ENCODE results near the gene TPRA1.
"Not testable (repeated sequence)": the region's sequence is repeated elsewhere in the genome, so short reads cannot be mapped to it uniquely, and the experiment has no call there.

DNA sequence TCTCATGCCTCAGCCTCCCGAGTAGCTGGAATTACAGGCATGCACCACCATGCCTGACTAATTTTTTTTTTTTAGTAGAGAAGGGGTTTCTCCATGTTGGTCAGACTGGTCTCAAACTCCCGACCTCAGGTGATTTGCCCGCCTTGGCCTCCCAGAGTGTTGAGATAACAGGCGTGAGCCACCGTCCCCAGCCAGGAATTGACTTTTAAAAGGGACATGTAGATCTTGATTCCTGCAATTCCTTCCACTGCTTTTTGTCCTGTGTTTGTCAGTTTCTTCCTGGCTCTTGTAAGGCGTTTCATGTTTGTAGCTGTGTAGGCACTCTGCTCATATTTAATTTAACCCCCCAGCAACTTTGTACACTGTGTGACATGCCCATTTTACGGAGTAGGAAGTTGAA, 15.0 kb upstream of the TPRA1 start:
- TF ChIP-seq, protein P1, sequence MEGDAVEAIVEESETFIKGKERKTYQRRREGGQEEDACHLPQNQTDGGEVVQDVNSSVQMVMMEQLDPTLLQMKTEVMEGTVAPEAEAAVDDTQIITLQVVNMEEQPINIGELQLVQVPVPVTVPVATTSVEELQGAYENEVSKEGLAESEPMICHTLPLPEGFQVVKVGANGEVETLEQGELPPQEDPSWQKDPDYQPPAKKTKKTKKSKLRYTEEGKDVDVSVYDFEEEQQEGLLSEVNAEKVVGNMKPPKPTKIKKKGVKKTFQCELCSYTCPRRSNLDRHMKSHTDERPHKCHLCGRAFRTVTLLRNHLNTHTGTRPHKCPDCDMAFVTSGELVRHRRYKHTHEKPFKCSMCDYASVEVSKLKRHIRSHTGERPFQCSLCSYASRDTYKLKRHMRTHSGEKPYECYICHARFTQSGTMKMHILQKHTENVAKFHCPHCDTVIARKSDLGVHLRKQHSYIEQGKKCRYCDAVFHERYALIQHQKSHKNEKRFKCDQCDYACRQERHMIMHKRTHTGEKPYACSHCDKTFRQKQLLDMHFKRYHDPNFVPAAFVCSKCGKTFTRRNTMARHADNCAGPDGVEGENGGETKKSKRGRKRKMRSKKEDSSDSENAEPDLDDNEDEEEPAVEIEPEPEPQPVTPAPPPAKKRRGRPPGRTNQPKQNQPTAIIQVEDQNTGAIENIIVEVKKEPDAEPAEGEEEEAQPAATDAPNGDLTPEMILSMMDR (conservative IDR thresholded peaks at IDR 0.05) = not testable (repeated sequence)
- TF ChIP-seq EZH2 (IDR thresholded peaks at IDR 0.05; ENCODE audit: low read depth) = not testable (repeated sequence)

Measured in PC-9 (cell line).